PFSK-1 (cell line): ENCODE results near the gene GEMIN8.

Source experiments
- FOXP2 ChIP-seq: optimal IDR thresholded peaks from 2 replicates; pipeline ENCODE3; 2011; ENCODE audit warnings: borderline replicate concordance, control low read depth, inconsistent platforms; ENCODE audit not compliant: insufficient read depth; ENCODE audit errors: extremely low read length, extremely low read depth
- POLR2AphosphoS5 ChIP-seq: IDR thresholded peaks from 2 replicates; pipeline ENCODE4 v1.6.1; 2012; ENCODE audit warnings: low read depth, mild to moderate bottlenecking, control low read depth, low read length, moderate library complexity
- SIN3A ChIP-seq: IDR thresholded peaks from 2 replicates; pipeline ENCODE4 v1.6.1; 2012; ENCODE audit warnings: mild to moderate bottlenecking, low read length, moderate library complexity, borderline replicate concordance; ENCODE audit not compliant: insufficient read depth
- TAF1 ChIP-seq: IDR thresholded peaks from 2 replicates; pipeline ENCODE4 v1.6.1; 2012; ENCODE audit warnings: low read length, control low read depth, borderline replicate concordance; ENCODE audit not compliant: insufficient read depth
- TF ChIP-seq, protein P1 (sequence below), 2 experiments: IDR thresholded peaks; 2 replicates each; pipeline versions ENCODE4 v1.6.1 to v1.8.0; 2011 to 2012; ENCODE audit warnings: low read depth in 2 of 2, low read length in 2 of 2, control low read depth in 1 of 2, inconsistent platforms in 1 of 2, mild to moderate bottlenecking in 1 of 2, moderate library complexity in 1 of 2; ENCODE audit not compliant: insufficient read depth in 1 of 2

The GEMIN8 gene

GRCh38 chrX:14003876-14004425 lies 25.7 kb downstream of the GEMIN8 start:
- TF ChIP-seq SIN3A = no peak
- no peak for TF ChIP-seq FOXP2
- no peak for TF ChIP-seq POLR2AphosphoS5
- TF ChIP-seq, protein P1, sequence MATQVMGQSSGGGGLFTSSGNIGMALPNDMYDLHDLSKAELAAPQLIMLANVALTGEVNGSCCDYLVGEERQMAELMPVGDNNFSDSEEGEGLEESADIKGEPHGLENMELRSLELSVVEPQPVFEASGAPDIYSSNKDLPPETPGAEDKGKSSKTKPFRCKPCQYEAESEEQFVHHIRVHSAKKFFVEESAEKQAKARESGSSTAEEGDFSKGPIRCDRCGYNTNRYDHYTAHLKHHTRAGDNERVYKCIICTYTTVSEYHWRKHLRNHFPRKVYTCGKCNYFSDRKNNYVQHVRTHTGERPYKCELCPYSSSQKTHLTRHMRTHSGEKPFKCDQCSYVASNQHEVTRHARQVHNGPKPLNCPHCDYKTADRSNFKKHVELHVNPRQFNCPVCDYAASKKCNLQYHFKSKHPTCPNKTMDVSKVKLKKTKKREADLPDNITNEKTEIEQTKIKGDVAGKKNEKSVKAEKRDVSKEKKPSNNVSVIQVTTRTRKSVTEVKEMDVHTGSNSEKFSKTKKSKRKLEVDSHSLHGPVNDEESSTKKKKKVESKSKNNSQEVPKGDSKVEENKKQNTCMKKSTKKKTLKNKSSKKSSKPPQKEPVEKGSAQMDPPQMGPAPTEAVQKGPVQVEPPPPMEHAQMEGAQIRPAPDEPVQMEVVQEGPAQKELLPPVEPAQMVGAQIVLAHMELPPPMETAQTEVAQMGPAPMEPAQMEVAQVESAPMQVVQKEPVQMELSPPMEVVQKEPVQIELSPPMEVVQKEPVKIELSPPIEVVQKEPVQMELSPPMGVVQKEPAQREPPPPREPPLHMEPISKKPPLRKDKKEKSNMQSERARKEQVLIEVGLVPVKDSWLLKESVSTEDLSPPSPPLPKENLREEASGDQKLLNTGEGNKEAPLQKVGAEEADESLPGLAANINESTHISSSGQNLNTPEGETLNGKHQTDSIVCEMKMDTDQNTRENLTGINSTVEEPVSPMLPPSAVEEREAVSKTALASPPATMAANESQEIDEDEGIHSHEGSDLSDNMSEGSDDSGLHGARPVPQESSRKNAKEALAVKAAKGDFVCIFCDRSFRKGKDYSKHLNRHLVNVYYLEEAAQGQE (IDR thresholded peaks at IDR 0.05; ENCODE audit: insufficient read depth in 1 of 2, low read depth in 2 of 2, low read length in 2 of 2) = no peak
- no peak for TF ChIP-seq TAF1

DNA sequence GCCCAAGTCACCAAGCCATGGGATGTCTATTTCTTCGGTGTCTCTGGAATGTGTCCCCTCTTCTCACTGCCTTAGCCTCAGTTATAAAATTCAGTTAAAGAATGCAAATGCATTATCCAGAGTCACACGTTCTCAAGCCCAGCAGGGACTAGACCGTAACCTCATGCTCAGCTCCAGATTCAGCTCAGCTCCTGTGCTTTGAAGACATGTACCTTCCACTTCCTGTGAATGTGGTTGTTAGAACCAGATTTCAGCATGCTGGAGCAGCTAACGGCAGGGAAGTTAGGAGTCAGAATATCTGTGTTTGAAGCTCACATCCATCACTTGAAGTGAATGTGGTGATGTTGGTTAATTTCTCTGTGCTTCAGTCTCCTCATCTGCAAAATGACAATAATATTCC lies 26.7 kb downstream of the GEMIN8 start:
- TF ChIP-seq, protein P1 (IDR thresholded peaks at IDR 0.05; ENCODE audit: insufficient read depth in 1 of 2, low read depth in 2 of 2, low read length in 2 of 2) = no peak
- TF ChIP-seq SIN3A = no peak
- no peak for TF ChIP-seq FOXP2
- TF ChIP-seq POLR2AphosphoS5 = no peak
- TF ChIP-seq TAF1 = no peak

DNA sequence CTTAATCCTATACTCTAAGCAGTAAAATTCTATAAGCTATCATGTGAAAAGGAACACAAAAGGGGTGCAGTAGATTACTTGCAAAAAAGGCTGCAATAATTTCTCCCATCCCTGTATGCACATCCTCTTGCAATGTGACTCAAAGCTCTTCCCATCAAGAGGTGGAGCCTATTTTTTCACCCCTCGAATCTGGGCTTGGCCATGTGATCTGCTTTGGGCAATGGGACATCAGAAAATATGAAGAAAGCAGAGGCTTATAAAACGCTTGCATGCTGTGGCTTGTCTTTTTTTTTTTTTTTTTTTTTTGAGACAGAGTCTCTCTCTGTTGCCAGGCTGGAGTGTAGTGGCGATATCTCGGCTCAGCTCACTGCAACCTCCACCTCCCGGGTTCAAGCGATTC lies 33.0 kb downstream of the GEMIN8 start:
- TF ChIP-seq SIN3A = no peak
- TF ChIP-seq, protein P1 (IDR thresholded peaks at IDR 0.05; ENCODE audit: insufficient read depth in 1 of 2, low read depth in 2 of 2, low read length in 2 of 2) = no peak

GRCh38 chrX:13994536-13995080 lies 35.1 kb downstream of the GEMIN8 start:
- TF ChIP-seq TAF1 = no peak
- TF ChIP-seq, protein P1 (IDR thresholded peaks at IDR 0.05; ENCODE audit: insufficient read depth in 1 of 2, low read depth in 2 of 2, low read length in 2 of 2) = no peak
- TF ChIP-seq SIN3A = no peak
- no peak for TF ChIP-seq FOXP2
- no peak for TF ChIP-seq POLR2AphosphoS5

DNA sequence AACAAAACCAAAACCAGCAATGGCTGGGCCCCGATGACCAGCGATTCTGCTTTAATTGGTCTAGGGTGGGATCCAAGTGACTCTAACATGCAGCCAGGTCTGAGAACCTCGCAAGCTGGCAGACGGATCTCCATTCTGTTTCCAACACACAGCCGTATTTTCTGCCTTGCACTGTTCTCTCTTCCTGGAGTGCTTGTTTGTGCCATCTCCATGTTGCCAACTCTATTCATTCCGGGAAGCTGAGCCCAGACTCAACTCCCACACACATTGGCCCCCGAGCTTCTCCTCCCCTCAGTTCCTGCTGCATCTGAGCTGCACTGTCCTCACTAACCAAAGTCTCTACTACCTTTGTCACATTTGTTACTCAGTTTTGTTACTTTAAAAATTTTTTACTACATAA lies 35.6 kb downstream of the GEMIN8 start:
- TF ChIP-seq, protein P1 (IDR thresholded peaks at IDR 0.05; ENCODE audit: insufficient read depth in 1 of 2, low read depth in 2 of 2, low read length in 2 of 2) = no peak
